ENCODE data around the gene SLC35B2.

SLC35B2 gene, protein sequence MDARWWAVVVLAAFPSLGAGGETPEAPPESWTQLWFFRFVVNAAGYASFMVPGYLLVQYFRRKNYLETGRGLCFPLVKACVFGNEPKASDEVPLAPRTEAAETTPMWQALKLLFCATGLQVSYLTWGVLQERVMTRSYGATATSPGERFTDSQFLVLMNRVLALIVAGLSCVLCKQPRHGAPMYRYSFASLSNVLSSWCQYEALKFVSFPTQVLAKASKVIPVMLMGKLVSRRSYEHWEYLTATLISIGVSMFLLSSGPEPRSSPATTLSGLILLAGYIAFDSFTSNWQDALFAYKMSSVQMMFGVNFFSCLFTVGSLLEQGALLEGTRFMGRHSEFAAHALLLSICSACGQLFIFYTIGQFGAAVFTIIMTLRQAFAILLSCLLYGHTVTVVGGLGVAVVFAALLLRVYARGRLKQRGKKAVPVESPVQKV

DNA sequence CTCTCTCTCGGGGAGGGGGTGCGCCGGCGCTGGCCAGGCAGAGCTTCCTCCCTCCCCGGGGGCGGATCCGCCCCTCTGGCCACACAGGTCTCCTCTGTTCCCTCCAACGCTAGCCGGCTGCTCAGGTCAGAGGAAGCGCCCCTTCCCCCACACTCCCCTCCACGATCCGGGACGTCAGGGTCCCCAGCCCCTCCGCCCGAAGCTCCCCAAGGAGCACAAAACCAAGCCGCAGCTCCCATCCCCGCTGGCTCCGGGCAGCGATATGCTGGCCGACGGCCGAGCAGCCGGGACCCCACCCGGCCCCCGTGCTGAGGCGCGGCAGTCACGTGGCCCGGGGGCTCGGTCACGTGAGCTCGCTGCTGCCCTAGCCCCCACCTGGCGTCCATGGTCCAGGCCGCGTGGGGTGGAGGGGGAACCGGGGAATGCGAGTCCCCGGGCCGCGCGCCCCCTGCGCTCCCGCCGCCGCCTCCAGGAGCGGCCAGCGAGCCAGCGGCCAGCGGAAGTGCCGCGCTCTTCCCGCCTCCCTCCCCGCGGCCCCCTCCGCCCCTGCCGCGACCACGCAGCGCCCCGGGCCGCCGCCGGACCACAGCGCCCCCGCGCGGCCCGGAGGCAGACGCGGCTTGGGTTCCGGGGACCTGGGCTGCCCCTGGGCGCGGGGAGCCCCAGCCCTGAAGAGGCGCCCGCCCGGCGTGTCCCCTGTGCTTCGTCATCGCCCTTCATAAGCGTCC is at the start of gene SLC35B2:
SLC35B2 (minus strand) TSS at position 504 of the 728 bp plus-strand sequence; CDS start at position 386, 118 bp downstream.
- peak; percentile 69 for DNase-seq

DNA sequence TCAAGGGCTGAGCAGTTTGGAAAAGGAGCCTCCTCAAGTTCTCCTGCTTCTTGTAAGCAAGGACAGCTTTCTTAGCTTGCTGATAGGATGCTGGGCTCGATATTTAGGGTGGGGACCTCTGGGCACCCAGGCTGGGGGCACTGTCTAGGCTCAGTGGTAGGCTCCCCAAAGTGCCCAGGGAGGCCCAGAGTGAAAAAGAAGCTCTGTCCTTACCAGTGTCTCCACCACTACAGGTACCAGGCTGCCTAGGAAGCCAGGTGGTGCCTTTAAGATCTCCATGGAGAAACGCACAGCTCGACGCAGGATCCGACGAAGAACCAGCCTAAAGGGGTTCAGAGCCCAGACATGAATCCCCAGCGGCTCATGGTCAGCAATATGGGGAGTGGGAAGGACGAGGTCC is 49.4 kb upstream of the SLC35B2 start:
- DNase-seq: no peak

DNA sequence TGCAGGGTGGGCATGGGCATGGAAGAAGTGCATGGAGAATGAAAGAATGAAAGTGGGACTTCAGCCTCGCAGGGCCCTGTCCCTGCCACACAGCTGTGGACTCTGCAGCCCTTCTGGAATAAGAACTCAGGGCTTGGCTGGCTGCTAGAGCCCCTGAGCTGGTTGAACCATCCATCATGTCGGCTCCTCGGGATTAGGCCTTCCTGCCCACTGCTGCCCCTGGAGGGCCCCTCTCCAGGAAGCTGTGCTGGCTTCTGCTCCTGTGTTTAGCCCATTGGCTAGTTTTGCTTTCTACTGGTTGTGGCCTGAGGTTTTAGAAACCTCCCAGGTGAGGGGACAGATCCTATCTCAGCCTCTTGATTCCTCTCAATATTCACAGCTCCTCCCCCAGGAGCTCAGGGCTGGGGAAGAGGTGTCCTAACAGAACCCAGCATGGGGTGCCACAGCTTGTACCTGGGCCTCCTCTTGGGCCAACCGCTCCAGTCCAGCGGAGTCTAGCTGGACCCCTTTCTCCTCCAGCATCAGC is 47.9 kb upstream of the SLC35B2 start:
- DNase-seq: no peak

DNA sequence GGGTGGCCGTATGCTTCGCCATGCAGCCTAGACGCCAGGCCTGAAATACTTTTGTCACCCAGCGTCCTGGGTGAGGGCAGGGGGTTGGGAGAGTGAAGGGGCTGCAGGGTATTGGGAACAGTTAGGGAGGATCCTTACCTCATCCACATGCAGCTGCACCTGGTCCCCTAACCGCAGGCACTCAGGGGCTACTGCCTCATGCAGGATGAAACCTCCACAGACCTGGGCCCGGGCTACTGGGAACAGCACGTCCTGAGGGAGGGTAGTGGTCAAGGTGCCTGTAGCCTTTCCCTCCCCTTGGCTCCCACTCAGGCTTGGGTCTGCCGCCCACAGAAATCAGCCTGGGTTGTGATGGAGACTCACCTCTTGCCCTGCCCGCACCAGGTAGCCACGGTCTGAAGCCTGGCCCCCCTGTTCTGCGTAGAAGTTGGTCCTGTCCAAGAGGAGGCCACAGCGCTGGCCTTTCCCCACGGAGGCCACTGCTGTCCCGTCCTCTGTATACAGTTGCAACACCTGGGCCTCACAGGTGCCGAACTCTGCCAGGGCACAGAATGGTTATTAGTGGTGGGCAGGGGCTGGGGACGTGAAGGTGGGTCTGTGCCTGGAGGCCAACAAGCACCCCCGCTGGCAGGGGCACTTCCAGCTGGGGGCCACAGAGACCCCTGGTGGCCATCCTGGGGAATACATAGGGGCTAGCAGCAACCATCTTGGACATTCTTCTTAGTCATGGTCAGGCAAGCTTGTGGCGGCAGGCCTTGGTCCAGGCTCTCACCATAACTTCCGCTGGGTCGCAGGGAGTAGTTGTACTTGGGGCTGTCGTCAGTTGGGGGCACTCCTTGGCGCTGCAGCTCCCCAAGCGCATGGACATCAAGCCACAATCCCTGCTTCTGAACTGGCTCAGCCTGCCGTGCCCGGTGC is 47.2 kb upstream of the SLC35B2 start:
- DNase-seq: peak; percentile 51

DNA sequence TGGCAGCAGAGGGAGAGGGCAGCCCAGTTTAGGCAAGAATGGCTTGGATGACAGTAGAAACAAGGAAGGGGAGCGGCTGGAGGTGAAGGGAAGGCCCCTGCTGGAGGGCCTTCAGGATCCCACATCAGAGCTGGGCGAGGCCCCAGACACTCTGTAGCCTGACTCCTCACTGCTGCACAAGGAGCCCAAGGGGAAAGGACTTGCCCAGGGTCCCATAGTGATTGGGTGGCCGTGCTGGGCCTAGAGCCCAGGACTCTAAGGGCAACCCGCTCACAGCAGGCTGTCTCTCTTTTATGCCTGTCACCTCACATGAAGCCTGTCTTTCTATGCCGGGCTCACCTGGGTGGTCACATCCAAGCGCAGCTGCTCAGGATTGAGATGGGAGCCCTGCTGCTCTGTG is 46.5 kb upstream of the SLC35B2 start:
- DNase-seq: no peak

GRCh38 chr6:44302856-44303255 is 45.5 kb upstream of the SLC35B2 start:
- DNase-seq: no peak

GRCh38 chr6:44301782-44302564 is 44.6 kb upstream of the SLC35B2 start:
- DNase-seq: no peak

DNA sequence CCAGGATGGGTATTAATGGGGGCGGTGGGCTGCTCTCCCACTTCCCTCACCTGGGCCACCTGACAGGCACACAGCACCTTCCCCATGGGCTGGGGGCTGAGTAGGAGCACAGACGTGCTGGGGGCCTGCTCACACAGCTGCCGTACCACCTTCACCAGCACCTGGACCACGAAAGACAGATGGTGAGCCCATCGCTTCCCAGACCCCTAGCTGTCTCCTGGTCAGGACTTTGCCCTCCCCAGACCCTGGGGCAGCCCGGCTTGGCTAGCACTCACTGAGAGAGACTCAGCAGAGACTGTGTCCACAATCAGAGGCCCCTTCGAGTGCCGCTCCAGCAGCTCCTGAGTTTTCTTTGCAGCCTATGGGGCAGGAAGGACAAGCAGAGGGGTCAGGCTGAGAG is 43.8 kb upstream of the SLC35B2 start:
- DNase-seq: no peak

DNA sequence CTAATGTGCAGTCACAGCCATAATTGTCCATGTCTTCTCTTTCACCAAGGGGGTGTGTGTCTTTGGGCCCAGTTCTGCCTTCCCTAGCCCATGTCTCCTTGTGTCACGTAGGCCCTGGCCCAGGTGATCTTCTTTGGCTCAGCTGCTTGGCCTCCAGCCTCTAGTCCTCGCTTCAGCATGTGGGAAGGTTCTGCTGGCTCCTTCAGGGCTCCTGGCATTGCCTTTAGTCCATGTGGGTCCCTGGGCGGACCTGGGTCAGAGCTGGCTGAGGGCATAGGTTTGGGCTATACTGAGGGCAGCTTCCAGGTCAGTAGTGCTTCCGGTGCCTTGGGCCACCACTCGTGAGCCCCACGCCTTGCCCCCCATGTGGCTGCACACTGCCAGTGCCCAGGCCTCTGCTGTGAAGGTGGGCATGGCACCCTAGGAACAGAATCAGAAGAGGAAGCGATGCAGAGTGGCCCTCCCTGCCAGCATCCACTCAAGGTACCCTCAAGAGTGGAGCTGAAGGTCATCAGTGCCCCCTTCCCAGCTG is 43.0 kb upstream of the SLC35B2 start:
- no peak for DNase-seq

DNA sequence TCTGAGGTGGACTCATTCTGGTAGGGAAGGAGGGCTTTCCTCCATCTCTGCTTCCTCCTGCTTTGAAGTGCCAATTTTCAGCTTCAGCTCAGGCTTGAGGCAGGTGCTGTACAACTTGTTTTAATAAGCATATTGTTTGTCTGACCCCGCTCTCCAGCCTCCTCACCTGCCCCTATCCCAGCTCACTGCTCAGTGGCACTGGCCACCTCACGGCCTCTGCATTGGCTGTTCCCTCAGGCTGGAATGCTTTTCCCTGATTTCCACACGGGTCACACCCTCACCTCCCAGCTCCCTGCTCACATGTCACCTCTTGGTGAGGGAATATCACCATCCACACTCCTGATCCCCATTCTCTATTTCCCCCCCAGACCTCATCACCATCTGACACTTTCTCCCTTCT is 41.5 kb upstream of the SLC35B2 start:
- DNase-seq: no peak

DNA sequence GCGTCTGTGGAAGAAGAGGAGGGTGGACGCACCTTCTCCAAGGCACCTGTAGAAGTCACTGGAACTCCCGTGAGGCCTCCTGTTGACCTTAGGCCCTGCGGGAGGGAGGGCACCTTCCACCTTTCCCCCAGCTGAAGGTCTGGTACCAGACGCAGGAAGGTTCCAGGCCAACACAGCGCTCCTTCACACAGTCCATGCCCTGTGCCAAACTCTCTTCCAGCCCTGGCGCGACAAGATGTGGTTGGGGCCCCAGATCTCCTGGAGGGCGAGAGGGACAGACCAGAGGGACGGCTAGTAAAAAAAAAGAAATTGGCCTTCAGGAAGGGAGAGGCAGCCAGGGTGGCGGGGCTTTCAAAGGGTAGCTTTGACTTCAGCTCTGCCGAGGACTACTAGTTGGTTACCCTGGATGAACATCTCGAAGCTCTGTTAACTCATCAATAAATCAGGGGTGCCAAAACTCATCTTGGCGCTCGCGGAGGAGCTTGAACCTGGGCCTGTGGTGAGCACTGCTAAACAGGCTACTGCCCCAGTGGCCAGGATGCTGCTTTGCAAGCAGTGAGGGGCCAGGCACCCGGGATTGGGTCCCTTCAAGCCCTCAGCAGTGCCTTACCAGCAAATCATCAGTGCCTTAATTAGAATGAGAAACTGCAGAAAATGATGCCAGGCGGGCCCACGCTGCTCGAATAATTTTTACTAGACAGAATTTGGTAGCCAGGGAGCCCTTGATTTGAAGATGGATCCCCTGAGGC is 40.9 kb upstream of the SLC35B2 start:
- no peak for DNase-seq

GRCh38 chr6:44297063-44298038 is 40.0 kb upstream of the SLC35B2 start:
- peak; percentile 55 for DNase-seq

GRCh38 chr6:44294832-44295791 is 37.8 kb upstream of the SLC35B2 start:
- DNase-seq: no peak

DNA sequence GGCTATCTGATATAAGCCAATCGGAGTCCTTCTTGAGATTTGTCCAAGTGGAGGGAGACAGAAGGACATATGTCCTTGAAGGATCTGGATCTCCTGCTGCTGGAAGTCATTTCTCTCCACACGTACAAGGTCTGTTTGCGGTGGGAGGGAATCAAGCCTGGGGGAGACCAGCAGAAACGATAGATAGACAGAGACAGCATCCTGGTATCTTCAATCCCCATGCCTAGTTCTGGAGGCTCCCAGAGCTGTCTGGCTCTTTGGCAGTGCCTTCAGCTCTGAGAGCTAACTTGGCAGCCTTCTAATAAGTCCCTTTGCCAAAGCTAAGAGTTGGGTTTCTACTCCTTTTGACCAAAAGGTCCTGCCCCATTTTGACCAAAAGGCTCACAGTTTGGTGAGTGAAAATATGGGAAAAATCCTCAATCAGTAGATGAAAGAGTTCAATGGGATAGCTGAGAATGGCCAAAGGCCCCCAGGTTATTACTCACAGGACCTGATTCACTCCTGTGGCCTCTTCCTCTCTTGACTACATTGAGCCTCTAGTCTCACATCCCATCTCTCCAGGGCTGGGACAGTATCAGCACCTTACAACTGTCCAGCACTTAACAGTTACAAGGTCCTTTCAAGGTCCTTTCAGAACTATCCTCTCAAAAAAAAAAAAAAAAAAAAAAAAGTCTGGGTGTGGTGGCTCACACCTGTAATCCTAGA is 35.5 kb upstream of the SLC35B2 start:
- DNase-seq: no peak

GRCh38 chr6:44291841-44292240 is 34.5 kb upstream of the SLC35B2 start:
- DNase-seq: no peak

DNA sequence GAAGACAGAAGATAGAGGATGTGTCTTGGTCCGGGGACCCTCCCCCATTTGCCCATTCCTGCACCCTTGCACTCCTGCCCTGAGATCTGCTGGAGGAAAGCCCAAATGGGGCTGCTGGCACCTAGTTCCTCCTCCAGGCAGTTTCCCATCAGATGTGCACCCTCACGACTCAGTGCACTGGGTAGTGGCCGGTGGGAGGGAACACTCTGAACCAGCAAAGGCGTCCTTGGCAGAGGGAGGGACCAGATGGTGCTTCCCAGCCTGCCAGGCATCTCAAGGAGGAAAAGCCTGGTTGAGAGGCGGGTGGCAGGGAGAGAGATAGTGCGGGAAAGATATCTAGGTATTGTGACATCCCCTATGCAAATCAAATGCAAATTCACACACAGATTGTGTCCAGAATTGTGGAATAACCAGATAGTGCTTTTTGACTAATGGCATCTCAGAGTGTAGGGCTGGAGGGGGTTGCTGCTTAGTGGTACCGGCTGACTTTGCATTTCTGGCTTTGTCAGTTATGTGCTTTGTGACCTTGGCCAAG is 32.5 kb upstream of the SLC35B2 start:
- no peak for DNase-seq

DNA sequence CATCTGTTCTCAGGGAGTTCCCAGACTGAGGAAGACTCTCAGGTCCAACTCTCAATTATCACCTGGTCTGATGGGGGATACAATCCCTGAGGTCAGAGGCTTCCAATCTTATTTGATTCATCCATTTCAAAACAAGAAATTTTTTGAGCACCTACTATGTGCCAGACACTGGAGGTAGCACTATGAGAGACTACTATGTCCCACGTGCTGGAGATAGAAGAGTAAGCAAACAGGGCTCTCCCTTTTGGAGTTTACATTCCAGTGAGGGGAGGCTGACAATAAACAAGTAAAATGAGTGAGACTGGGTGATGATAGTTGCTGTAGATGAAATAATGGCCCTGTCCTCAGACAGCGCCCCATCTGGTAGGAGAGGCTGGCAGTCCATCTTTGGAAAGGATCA is 29.4 kb upstream of the SLC35B2 start:
- DNase-seq: no peak

- DNase-seq: no peak
Measured at GRCh38 chr6:44286285-44286565, 28.9 kb upstream of the SLC35B2 start.

All from activated CD8-positive, alpha-beta memory T cell treated with anti-CD3 and anti-CD28 coated beads, Interleukin-2, amount 50 U/mL, for 4 hours (primary cell).